Vagina (tissue), 2 donors: ENCODE results near the gene NTM.

ENCODE experiments used
- CTCF ChIP-seq, 3 experiments: fragments of 450-650 bp in 2 of 3; fragments of 200-600 bp in 1 of 3; sonication (generic) in 1 of 3; IDR thresholded peaks; one replicate each; pipeline ENCODE4 v1.5.1; 2017 to 2019; ENCODE audit warnings: antibody characterized with exemption in 3 of 3, mild to moderate bottlenecking in 2 of 3, moderate library complexity in 2 of 3
- POLR2A ChIP-seq, 2 donors: fragments of 450-650 bp; IDR thresholded peaks; one replicate each; pipeline ENCODE4 v1.6.1; 2017; ENCODE audit warnings: antibody characterized with exemption in 2 of 2, mild to moderate bottlenecking in 2 of 2, moderate library complexity in 2 of 2
- POLR2AphosphoS5 ChIP-seq, 2 donors: sonication (generic); formaldehyde crosslinking; IDR thresholded peaks; one replicate each; pipeline ENCODE4 v1.9.0; 2017; ENCODE audit warnings: antibody characterized with exemption in 2 of 2, mild to moderate bottlenecking in 2 of 2, low read depth in 1 of 2; ENCODE audit not compliant: insufficient read depth in 1 of 2

DNA sequence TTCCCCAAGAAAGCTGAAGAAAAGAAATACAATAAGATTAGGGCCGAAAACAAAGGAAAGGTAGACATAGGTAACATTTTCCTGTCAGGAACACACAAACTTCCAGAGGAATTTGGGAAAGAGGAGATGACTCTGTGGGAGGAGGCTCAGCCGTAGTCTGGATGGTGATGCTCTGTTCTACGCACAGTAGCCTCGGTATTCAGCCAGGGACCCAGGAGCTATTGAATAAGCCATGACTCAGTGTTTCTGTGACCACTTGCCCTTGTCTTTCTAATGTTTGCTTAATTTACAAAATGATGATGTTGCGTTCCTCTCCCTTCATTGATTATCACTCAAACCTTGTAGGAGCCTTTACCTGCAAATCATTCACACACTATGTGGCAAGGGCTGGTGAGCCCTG is 745.0 kb downstream of the NTM start:
- TF ChIP-seq CTCF (IDR thresholded peaks at IDR 0.05): no peak
- TF ChIP-seq POLR2A (IDR thresholded peaks at IDR 0.05): no peak
- no peak for TF ChIP-seq POLR2AphosphoS5 (IDR thresholded peaks at IDR 0.05; ENCODE audit: insufficient read depth in 1 of 2, low read depth in 1 of 2)
